IMR-90 (cell line): ENCODE results near the gene BTG4. TPM values are rescaled to one million over a fixed set of nuclear protein-coding genes. Genes with fewer than 3 reads are reported as not detected.

Experiments used
- ATAC-seq: fragments of 200-7000 bp; cut with Tn5 transposase; 2 replicates; pipeline ENCODE4 v1.9.1; 2020; ENCODE audit warnings: low read depth, mild to moderate bottlenecking, moderate library complexity
- BruUV-seq: library from RNA; stranded (reverse); fragments of 400-500 nt; replicated peaks from 2 replicates; lab custom pipeline; 2021; lab: Mats Ljungman, UMichigan
- CTCF ChIA-PET: fragments of 300-600 bp; formaldehyde crosslinking; extraction: SDS; loops from one replicate; lab custom pipeline; 2021; ENCODE audit warnings: antibody characterized with exemption; lab: Yijun Ruan, JAX
- POLR2A ChIA-PET: fragments of 300-600 bp; sonication (Branson Sonifier 250); formaldehyde crosslinking; loops from one replicate; lab custom pipeline; 2022; ENCODE audit warnings: antibody characterized with exemption; ENCODE audit not compliant: unreplicated experiment; lab: Charles Lee
- DNase-seq: peaks from one replicate; pipeline ENCODE4 v3.0.0; 2013
- H2AFZ ChIP-seq: replicated peaks from 2 replicates; pipeline ENCODE3; 2013; ENCODE audit warnings: low read length, mild to moderate bottlenecking; ENCODE audit not compliant: poor library complexity
- H2AK5ac ChIP-seq: 2 replicates; pipeline ENCODE4 v1.6.1; 2013; ENCODE audit warnings: low read depth, low read length, inconsistent platforms
- H2AK9ac ChIP-seq: replicated peaks from 2 replicates; pipeline ENCODE3; 2013; ENCODE audit warnings: mild to moderate bottlenecking, low read depth, low read length, moderate library complexity; ENCODE audit not compliant: poor library complexity
- H2BK120ac ChIP-seq: 2 replicates; pipeline ENCODE4 v1.6.1; 2013; ENCODE audit warnings: low read depth, low read length, inconsistent platforms
- H2BK15ac ChIP-seq: 3 replicates; pipeline ENCODE4 v1.6.1; 2013; ENCODE audit warnings: low read depth, low read length, inconsistent platforms
- H2BK20ac ChIP-seq: 2 replicates; pipeline ENCODE4 v1.6.1; 2013; ENCODE audit warnings: low read depth, mild to moderate bottlenecking, inconsistent platforms, low read length, moderate library complexity
- H2BK5ac ChIP-seq: 2 replicates; pipeline ENCODE4 v1.6.1; 2013; ENCODE audit warnings: mild to moderate bottlenecking, low read depth, low read length, inconsistent platforms; ENCODE audit not compliant: poor library complexity, severe bottlenecking
- H3K14ac ChIP-seq: replicated peaks from 2 replicates; pipeline ENCODE4 v1.6.1; 2013; ENCODE audit warnings: low read depth, low read length, inconsistent platforms
- H3K18ac ChIP-seq: 2 replicates; pipeline ENCODE4 v1.6.1; 2013; ENCODE audit warnings: low read depth, low read length, control low read depth
- H3K23ac ChIP-seq: 2 replicates; pipeline ENCODE4 v1.6.1; 2013; ENCODE audit warnings: low read depth, low read length, inconsistent platforms
- H3K27ac ChIP-seq: 2 replicates; pipeline ENCODE4 v1.5.1; 2013; ENCODE audit warnings: mild to moderate bottlenecking, control low read depth, low read length; ENCODE audit not compliant: insufficient read depth
- H3K27me3 ChIP-seq: 2 replicates; pipeline ENCODE4 v1.6.1; 2013; ENCODE audit warnings: low read length; ENCODE audit not compliant: control insufficient read depth, insufficient read depth
- H3K36me3 ChIP-seq: 2 replicates; pipeline ENCODE4 v1.6.1; 2013; ENCODE audit warnings: low read length, mixed read lengths; ENCODE audit not compliant: control insufficient read depth, insufficient read depth
- H3K4ac ChIP-seq: 2 replicates; pipeline ENCODE4 v1.6.1; 2013; ENCODE audit warnings: low read depth, low read length, inconsistent platforms
- H3K4me1 ChIP-seq: 2 replicates; pipeline ENCODE4 v1.6.1; 2013; ENCODE audit warnings: low read length, mixed read lengths; ENCODE audit not compliant: control insufficient read depth, insufficient read depth
- H3K4me2 ChIP-seq: 2 replicates; pipeline ENCODE4 v1.6.1; 2013; ENCODE audit warnings: low read depth, mild to moderate bottlenecking, control low read depth, low read length, moderate library complexity
- H3K4me3 ChIP-seq: 2 replicates; pipeline ENCODE4 v1.5.1; 2013; ENCODE audit warnings: low read depth, mild to moderate bottlenecking, control low read depth, low read length, moderate library complexity; ENCODE audit not compliant: insufficient read depth
- H3K56ac ChIP-seq: 2 replicates; pipeline ENCODE4 v1.6.1; 2013; ENCODE audit warnings: low read length, inconsistent platforms; ENCODE audit not compliant: insufficient read depth; ENCODE audit errors: extremely low read depth
- H3K79me1 ChIP-seq, 2 experiments: 2 replicates each; pipeline ENCODE4 v1.6.1; 2013; ENCODE audit warnings: low read length in 2 of 2, inconsistent platforms in 1 of 2, low read depth in 1 of 2
- H3K9ac ChIP-seq: 2 replicates; pipeline ENCODE4 v1.6.1; 2013; ENCODE audit warnings: low read depth, low read length, control low read depth
- H3K9me1 ChIP-seq: 2 replicates; pipeline ENCODE4 v1.6.1; 2013; ENCODE audit warnings: low read length, inconsistent platforms; ENCODE audit not compliant: insufficient read depth
- H3K9me3 ChIP-seq: 2 replicates; pipeline ENCODE4 v1.6.1; 2013; ENCODE audit warnings: low read length; ENCODE audit not compliant: control insufficient read depth, insufficient read depth
- H4K20me1 ChIP-seq: 2 replicates; pipeline ENCODE4 v1.6.1; 2013; ENCODE audit warnings: low read length, inconsistent platforms; ENCODE audit not compliant: insufficient read depth
- H4K5ac ChIP-seq: 2 replicates; pipeline ENCODE4 v1.6.1; 2013; ENCODE audit warnings: mild to moderate bottlenecking, low read depth, low read length, control low read depth
- H4K8ac ChIP-seq, 2 experiments: 2 replicates each; pipeline ENCODE4 v1.6.1; 2013; ENCODE audit warnings: low read depth in 2 of 2, low read length in 2 of 2, control low read depth in 1 of 2, inconsistent platforms in 1 of 2
- H4K91ac ChIP-seq: 2 replicates; pipeline ENCODE4 v1.6.1; 2013; ENCODE audit warnings: low read depth, low read length, inconsistent platforms; ENCODE audit not compliant: insufficient read depth
- BHLHE40 ChIP-seq: fragments of 150-350 bp; IDR thresholded peaks from 2 replicates; pipeline ENCODE4 v1.6.1; 2016; ENCODE audit warnings: mild to moderate bottlenecking, low read depth, low read length
- CEBPB ChIP-seq: IDR thresholded peaks from 2 replicates; pipeline ENCODE4 v1.6.1; 2012; ENCODE audit warnings: low read depth, low read length, improper control_type of control experiment
- CTCF ChIP-seq: conservative IDR thresholded peaks from 2 replicates; pipeline ENCODE4 v1.5.1; 2012; ENCODE audit warnings: mild to moderate bottlenecking, low read depth, low read length, improper control_type of control experiment
- ELK1 ChIP-seq: fragments of 150-350 bp; IDR thresholded peaks from 2 replicates; pipeline ENCODE4 v1.6.1; 2016; ENCODE audit warnings: low read depth, mild to moderate bottlenecking, low read length, moderate library complexity, borderline replicate concordance
- FOS ChIP-seq: fragments of 150-350 bp; IDR thresholded peaks from 2 replicates; pipeline ENCODE4 v1.6.1; 2016; ENCODE audit warnings: low read depth, low read length
- MAZ ChIP-seq: IDR thresholded peaks from 2 replicates; pipeline ENCODE4 v1.6.1; 2012; ENCODE audit warnings: low read depth, mild to moderate bottlenecking, low read length, improper control_type of control experiment, moderate library complexity, borderline replicate concordance
- NFE2L2 ChIP-seq: fragments of 150-350 bp; IDR thresholded peaks from 2 replicates; pipeline ENCODE4 v1.6.1; 2016; ENCODE audit warnings: low read depth, mild to moderate bottlenecking, low read length
- POLR2A ChIP-seq: IDR thresholded peaks from 2 replicates; pipeline ENCODE4 v1.6.1; 2012; ENCODE audit warnings: mild to moderate bottlenecking, low read depth, low read length
- RAD21 ChIP-seq: IDR thresholded peaks from 2 replicates; pipeline ENCODE4 v1.6.1; 2012; ENCODE audit warnings: low read length, improper control_type of control experiment
- RCOR1 ChIP-seq: IDR thresholded peaks from 2 replicates; pipeline ENCODE4 v1.6.1; 2012; ENCODE audit warnings: mild to moderate bottlenecking, low read length, improper control_type of control experiment; ENCODE audit not compliant: insufficient replicate concordance
- RFX5 ChIP-seq: IDR thresholded peaks from 2 replicates; pipeline ENCODE4 v1.8.0; 2012; ENCODE audit warnings: low read depth, mild to moderate bottlenecking, low read length, moderate library complexity
- SMC3 ChIP-seq: fragments of 150-350 bp; IDR thresholded peaks from 2 replicates; pipeline ENCODE4 v1.6.1; 2016; ENCODE audit warnings: low read depth, mild to moderate bottlenecking, antibody characterized with exemption, low read length, moderate library complexity
- USF2 ChIP-seq: fragments of 150-350 bp; IDR thresholded peaks from 2 replicates; pipeline ENCODE4 v1.6.1; 2017; ENCODE audit warnings: mild to moderate bottlenecking, antibody characterized with exemption, low read length, low read depth
- WGBS, 2 experiments: methylation state at CpG; one replicate each; pipeline versions ENCODE4 v1.1.5 to v1.1.7; 2013; ENCODE audit warnings: missing lambda C conversion rate in 2 of 2; ENCODE audit not compliant: insufficient read length in 1 of 2; ENCODE audit errors: extremely low coverage in 2 of 2; 5-methylcytosine and 5-hydroxymethylcytosine counted together
- dilution Hi-C: fragments of 300-500 bp; cut with HindIII; formaldehyde crosslinking; loops from one replicate; pipeline ENCODE4 v1.14.3; 2018; ENCODE audit warnings: low sequenced_read_pairs; ENCODE audit not compliant: unreplicated experiment
- in situ Hi-C: fragments of 300-500 bp; cut with MboI; formaldehyde crosslinking; loops from 3 replicates; pipeline ENCODE4 v1.14.3; 2019; ENCODE audit warnings: low sequenced_read_pairs, inconsistent platforms, mixed read lengths
- intact Hi-C: fragments of 100-400 bp; cut with micrococcal nuclease; formaldehyde crosslinking; loops from 2 replicates; pipeline ENCODE4 v1.10.0; 2022
- polyA plus RNA-seq, 3 experiments: library from polyadenylated mRNA; depleted of rRNA; stranded (reverse); fragments of >200 nt; gene quantifications; 2 replicates each; pipeline ENCODE4 v1.2.3, GENCODE V29; 2012; ENCODE audit warnings: low replicate concordance in 1 of 3
- total RNA-seq: library from RNA; depleted of rRNA; stranded (reverse); fragments of >200 nt; gene quantifications from 2 replicates; pipeline ENCODE4 v1.2.3, GENCODE V29; 2012

The BTG4 gene
- total and polyA plus RNA-seq, 2 of the 4 experiments (the other 2 are of a cell fraction) = not detected

GRCh38 chr11:111455291-111456085 lies 56.7 kb downstream of the BTG4 start:
- no peak for TF ChIP-seq RAD21
- TF ChIP-seq MAZ = no peak
- no peak for TF ChIP-seq BHLHE40
- no peak for TF ChIP-seq CTCF
- TF ChIP-seq RCOR1 = no peak
- no peak for TF ChIP-seq RFX5
- TF ChIP-seq ELK1 = no peak
- no peak for TF ChIP-seq USF2
- TF ChIP-seq CEBPB = no peak
- no peak for TF ChIP-seq NFE2L2
- no peak for TF ChIP-seq POLR2A
- no peak for TF ChIP-seq FOS
- TF ChIP-seq SMC3 = no peak
- H4K8ac ChIP-seq = peak overlapping the region; percentile 90 to 94
- peak overlapping the region; percentile 33 for H2AK9ac ChIP-seq
- DNase-seq (no peak), ATAC-seq (no peak)
- H4K20me1 ChIP-seq = no peaks in the 10 kb centered on the region
- peak overlapping the region; percentile 97 for H2BK120ac ChIP-seq
- peak overlapping the region; percentile 61 for H4K5ac ChIP-seq
- peak overlapping the region; percentile 91 for H2AK5ac ChIP-seq
- 0 out of 2 replicates have a peak overlapping the region, but pooled peaks have one; percentile 69 for H3K14ac ChIP-seq
- ChIA-PET POLR2A (interaction anchor here (0.6 kb wide), 1 partner anchor 130 kb away, joined by 3 read pairs; no protein-coding TSS in a partner anchor), CTCF (interaction anchor here (0.6 to 1.5 kb wide), 8 partner anchors 10 to 320 kb away, joined by 3 to 7 read pairs (median 4); no protein-coding TSS in a partner anchor)
- H3K4me3 ChIP-seq = no peak overlapping the region
- no peak overlapping the region for H2BK5ac ChIP-seq
- in situ Hi-C loops (loop anchor here (10.0 kb wide), 1 partner anchor 319 kb away; no protein-coding TSS in a partner anchor), dilution Hi-C loops (no loop called here), intact Hi-C loops (loop anchor here (2.0 to 10.0 kb wide), 3 partner anchors 101 to 139 kb away; no protein-coding TSS in a partner anchor)
- WGBS, 2 experiments = 92% methylated on average over 10 of the region's 21 CpGs; no CpG with 5 or more reads in 1 of the 2 experiments
- no peaks in the 10 kb centered on the region for H3K79me1 ChIP-seq
- H4K91ac ChIP-seq = peak overlapping the region; percentile 96
- peaks cover 2% of the 10 kb centered on the region; the same call in 1 of the 2 replicates for H3K27me3 ChIP-seq
- BruUV-seq = no TSS peak
- H3K27ac ChIP-seq = no peak overlapping the region; the same call in 1 of the 2 replicates
- H3K4ac ChIP-seq = peak overlapping the region; percentile 92
- 0 out of 2 replicates have a peak, but pooled peaks cover 3% of the 10 kb centered on the region for H3K9me1 ChIP-seq
- no peaks in the 10 kb centered on the region for H3K36me3 ChIP-seq
- peak overlapping the region; percentile 99 for H2BK20ac ChIP-seq
- H3K23ac ChIP-seq = peak overlapping the region; percentile 62; the same call in 1 of the 2 replicates
- peak overlapping the region; percentile 96 for H2AFZ ChIP-seq
- H3K18ac ChIP-seq = peak overlapping the region; percentile 66; the same call in 1 of the 2 replicates
- H3K4me2 ChIP-seq = no peak overlapping the region
- no peaks in the 10 kb centered on the region for H3K9me3 ChIP-seq
- peaks cover 5% of the 10 kb centered on the region for H3K4me1 ChIP-seq
- peak overlapping the region; percentile 62; the same call in 1 of the 2 replicates for H3K9ac ChIP-seq
- H2BK15ac ChIP-seq = peak overlapping the region; percentile 97; the same call in 2 of the 3 replicates
- H3K56ac ChIP-seq = no peak overlapping the region
